ENCODE data around the gene NELL2.

Gene NELL2

DNA sequence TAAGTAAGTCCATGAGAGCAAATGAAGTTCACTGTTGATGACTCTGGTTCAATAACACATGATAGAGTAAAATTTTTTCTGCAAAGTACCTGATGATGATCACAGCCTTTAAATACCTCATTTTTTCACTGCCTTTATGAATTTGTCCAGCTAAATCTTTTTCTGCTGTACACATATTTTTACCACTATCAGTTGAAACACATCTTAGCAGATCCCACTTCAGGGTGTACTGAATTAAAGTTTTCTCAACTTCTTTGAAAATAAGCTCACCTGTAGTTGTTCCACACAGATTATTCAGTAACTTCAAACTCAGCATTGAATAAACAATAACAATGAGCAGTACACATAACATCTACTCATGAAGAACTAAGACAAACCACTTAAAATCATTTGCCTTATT lies 385.9 kb downstream of the NELL2 start:
- no peak for DNase-seq (ENCODE audit: extremely low spot score)
- ChIA-PET CTCF (no interaction called here), POLR2A (no interaction called here)
- TF ChIP-seq ZNF384 (IDR thresholded peaks at IDR 0.05) (no peak), BHLHE40 (IDR thresholded peaks at IDR 0.05; ENCODE audit: borderline replicate concordance) (no peak), FOXK2 (IDR thresholded peaks at IDR 0.05) (no peak)

DNA sequence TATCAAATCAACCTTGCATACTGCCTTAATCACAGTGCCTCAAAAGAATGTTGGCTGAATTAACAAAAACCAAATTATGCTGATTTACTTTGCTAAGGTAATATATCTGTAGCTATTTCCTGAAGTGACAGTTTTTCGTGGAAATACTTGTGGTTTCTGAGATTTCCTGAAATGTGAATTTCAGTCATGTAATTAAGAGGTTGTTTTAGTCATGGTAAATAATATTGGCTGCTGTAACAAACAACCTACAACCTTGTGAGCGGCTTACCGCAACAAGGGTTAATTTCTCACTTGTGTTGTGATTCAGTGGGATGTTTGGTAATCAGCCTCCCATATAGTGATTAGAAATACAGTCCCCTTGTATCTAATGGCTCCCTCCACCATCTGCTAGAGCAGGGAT lies 387.9 kb downstream of the NELL2 start:
- ChIA-PET CTCF (no interaction called here), POLR2A (no interaction called here)
- TF ChIP-seq NFRKB (IDR thresholded peaks at IDR 0.05), result no peak
- no peak for TF ChIP-seq SUZ12 (IDR thresholded peaks at IDR 0.05)
- no peak for TF ChIP-seq L3MBTL2 (conservative IDR thresholded peaks at IDR 0.05)
- TF ChIP-seq FOXA1 (IDR thresholded peaks at IDR 0.05), result no peak
- no peak for TF ChIP-seq FOXK2 (IDR thresholded peaks at IDR 0.05)
- TF ChIP-seq CTBP1 (IDR thresholded peaks at IDR 0.05; ENCODE audit: borderline replicate concordance), result no peak
- no peak for TF ChIP-seq SP1 (IDR thresholded peaks at IDR 0.05)
- TF ChIP-seq HDGF (IDR thresholded peaks at IDR 0.05; ENCODE audit: borderline replicate concordance), result no peak
- TF ChIP-seq ELF4 (IDR thresholded peaks at IDR 0.05), result no peak
- no peak for TF ChIP-seq ARNT (IDR thresholded peaks at IDR 0.05)
- no peak for TF ChIP-seq ZNF384 (IDR thresholded peaks at IDR 0.05)
- TF ChIP-seq, protein P1, sequence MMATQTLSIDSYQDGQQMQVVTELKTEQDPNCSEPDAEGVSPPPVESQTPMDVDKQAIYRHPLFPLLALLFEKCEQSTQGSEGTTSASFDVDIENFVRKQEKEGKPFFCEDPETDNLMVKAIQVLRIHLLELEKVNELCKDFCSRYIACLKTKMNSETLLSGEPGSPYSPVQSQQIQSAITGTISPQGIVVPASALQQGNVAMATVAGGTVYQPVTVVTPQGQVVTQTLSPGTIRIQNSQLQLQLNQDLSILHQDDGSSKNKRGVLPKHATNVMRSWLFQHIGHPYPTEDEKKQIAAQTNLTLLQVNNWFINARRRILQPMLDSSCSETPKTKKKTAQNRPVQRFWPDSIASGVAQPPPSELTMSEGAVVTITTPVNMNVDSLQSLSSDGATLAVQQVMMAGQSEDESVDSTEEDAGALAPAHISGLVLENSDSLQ (IDR thresholded peaks at IDR 0.05), result no peak
- no peak for TF ChIP-seq LEF1 (IDR thresholded peaks at IDR 0.05; ENCODE audit: borderline replicate concordance)
- TF ChIP-seq BHLHE40 (IDR thresholded peaks at IDR 0.05; ENCODE audit: borderline replicate concordance), result no peak
- no peak for DNase-seq (ENCODE audit: extremely low spot score)

GRCh38 chr12:44484862-44485261 lies 391.3 kb downstream of the NELL2 start:
- no peak for DNase-seq (ENCODE audit: extremely low spot score)
- CTCF ChIA-PET, result no interaction called here
- POLR2A ChIA-PET, result no interaction called here
- TF ChIP-seq, protein P1 (IDR thresholded peaks at IDR 0.05), result no peak
- TF ChIP-seq ZNF384 (IDR thresholded peaks at IDR 0.05), result no peak

GRCh38 chr12:44477331-44477980 lies 398.7 kb downstream of the NELL2 start:
- ChIA-PET CTCF (interaction anchor here (0.6 kb wide), 1 partner anchor 15 kb away, joined by 3 read pairs; no protein-coding TSS in a partner anchor), POLR2A (no interaction called here)

DNA sequence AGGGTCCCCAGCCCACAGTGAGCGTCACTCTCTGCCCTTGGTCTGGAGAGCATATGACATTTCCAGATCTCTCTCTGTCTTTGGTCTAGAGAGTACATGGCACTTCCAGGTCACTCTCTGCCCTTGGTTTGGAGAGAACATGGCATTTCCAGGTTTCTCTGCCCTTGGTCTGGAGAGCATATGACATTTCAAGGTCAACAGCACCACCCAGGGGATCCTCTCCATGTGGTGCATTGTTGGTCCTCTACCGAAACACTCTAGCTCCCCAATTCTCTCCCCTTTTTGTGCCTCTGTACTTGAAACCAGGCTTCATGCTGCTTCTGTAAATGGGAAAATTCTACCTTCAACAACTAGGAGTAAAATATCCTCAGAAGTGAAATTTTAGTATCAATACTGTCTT lies 399.4 kb downstream of the NELL2 start:
- POLR2A ChIA-PET, result no interaction called here

More at GRCh38 chr12:44477331-44477980, 398.7 kb downstream of the NELL2 start:
- no peak for DNase-seq (ENCODE audit: extremely low spot score)
- no peak for TF ChIP-seq LEF1 (IDR thresholded peaks at IDR 0.05; ENCODE audit: borderline replicate concordance)
- TF ChIP-seq SP1 (IDR thresholded peaks at IDR 0.05), result no peak
- TF ChIP-seq TARDBP (IDR thresholded peaks at IDR 0.05), result no peak
- no peak for TF ChIP-seq CTBP1 (IDR thresholded peaks at IDR 0.05; ENCODE audit: borderline replicate concordance)
- TF ChIP-seq L3MBTL2 (conservative IDR thresholded peaks at IDR 0.05), result no peak
- no peak for TF ChIP-seq ARNT (IDR thresholded peaks at IDR 0.05)
- no peak for TF ChIP-seq FOXM1 (IDR thresholded peaks at IDR 0.05; ENCODE audit: borderline replicate concordance)
- TF ChIP-seq ZNF384 (IDR thresholded peaks at IDR 0.05), result no peak
- TF ChIP-seq HDGF (IDR thresholded peaks at IDR 0.05; ENCODE audit: borderline replicate concordance), result no peak
- no peak for TF ChIP-seq FOXK2 (IDR thresholded peaks at IDR 0.05)
- TF ChIP-seq SUZ12 (IDR thresholded peaks at IDR 0.05), result no peak
- no peak for TF ChIP-seq BHLHE40 (IDR thresholded peaks at IDR 0.05; ENCODE audit: borderline replicate concordance)
- no peak for TF ChIP-seq ELF4 (IDR thresholded peaks at IDR 0.05)
- TF ChIP-seq NFRKB (IDR thresholded peaks at IDR 0.05), result no peak
- no peak for TF ChIP-seq FOXA1 (IDR thresholded peaks at IDR 0.05)
- TF ChIP-seq, protein P1 (IDR thresholded peaks at IDR 0.05), result no peak

DNA sequence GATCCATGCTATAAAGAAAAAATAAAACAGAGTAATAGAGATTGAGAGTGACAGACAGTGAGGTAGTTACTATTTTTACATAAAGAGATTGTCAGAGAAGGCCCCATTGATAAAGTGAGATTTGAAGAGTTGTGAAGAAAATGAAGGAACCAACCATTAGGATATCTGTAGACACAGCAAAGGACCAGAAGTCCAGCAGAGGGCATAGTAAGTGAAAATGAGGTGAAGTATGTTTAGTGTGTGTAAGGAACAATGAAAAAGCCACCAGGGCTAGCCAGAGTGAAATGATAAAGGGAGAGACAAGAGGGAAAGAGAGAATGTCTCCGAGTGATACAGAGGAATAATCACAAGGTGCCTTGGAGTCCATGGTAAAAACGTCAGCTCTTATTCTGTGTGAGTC lies 411.0 kb downstream of the NELL2 start:
- TF ChIP-seq FOXM1 (IDR thresholded peaks at IDR 0.05; ENCODE audit: borderline replicate concordance) (no peak), ARNT (IDR thresholded peaks at IDR 0.05) (no peak), FOXK2 (IDR thresholded peaks at IDR 0.05) (no peak), LEF1 (IDR thresholded peaks at IDR 0.05; ENCODE audit: borderline replicate concordance) (no peak), HDGF (IDR thresholded peaks at IDR 0.05; ENCODE audit: borderline replicate concordance) (no peak), ELF4 (IDR thresholded peaks at IDR 0.05) (no peak), TARDBP (IDR thresholded peaks at IDR 0.05) (no peak), SUZ12 (IDR thresholded peaks at IDR 0.05) (no peak), NFRKB (IDR thresholded peaks at IDR 0.05) (no peak), FOXA1 (IDR thresholded peaks at IDR 0.05) (no peak), BHLHE40 (IDR thresholded peaks at IDR 0.05; ENCODE audit: borderline replicate concordance) (no peak), CTBP1 (IDR thresholded peaks at IDR 0.05; ENCODE audit: borderline replicate concordance) (no peak), L3MBTL2 (conservative IDR thresholded peaks at IDR 0.05) (no peak), ZNF384 (IDR thresholded peaks at IDR 0.05) (no peak), SP1 (IDR thresholded peaks at IDR 0.05) (no peak)
- TF ChIP-seq, protein P1 (IDR thresholded peaks at IDR 0.05), result no peak
- CTCF ChIA-PET, result no interaction called here
- DNase-seq (ENCODE audit: extremely low spot score), result no peak
- POLR2A ChIA-PET, result no interaction called here

More for the DNA sequence above, 399.4 kb downstream of the NELL2 start:
- no peak for TF ChIP-seq FOXK2 (IDR thresholded peaks at IDR 0.05)
- no peak for TF ChIP-seq FOXM1 (IDR thresholded peaks at IDR 0.05; ENCODE audit: borderline replicate concordance)
- no peak for TF ChIP-seq CTBP1 (IDR thresholded peaks at IDR 0.05; ENCODE audit: borderline replicate concordance)
- TF ChIP-seq TARDBP (IDR thresholded peaks at IDR 0.05), result no peak
- no peak for TF ChIP-seq L3MBTL2 (conservative IDR thresholded peaks at IDR 0.05)
- no peak for TF ChIP-seq HDGF (IDR thresholded peaks at IDR 0.05; ENCODE audit: borderline replicate concordance)
- no peak for TF ChIP-seq ZNF384 (IDR thresholded peaks at IDR 0.05)
- TF ChIP-seq ELF4 (IDR thresholded peaks at IDR 0.05), result no peak
- no peak for TF ChIP-seq SUZ12 (IDR thresholded peaks at IDR 0.05)
- no peak for TF ChIP-seq ARNT (IDR thresholded peaks at IDR 0.05)
- no peak for TF ChIP-seq FOXA1 (IDR thresholded peaks at IDR 0.05)
- no peak for DNase-seq (ENCODE audit: extremely low spot score)
- CTCF ChIA-PET, result interaction anchor here (0.7 kb wide), 1 partner anchor 18 kb away, joined by 3 read pairs; no protein-coding TSS in a partner anchor

Measured in HEK293T (cell line).